NB4 (cell line): ENCODE data around the gene HCAR2.

Source experiments
- DNase-seq: peaks from one replicate; pipeline ENCODE4 v3.0.0; 2010; ENCODE audit warnings: low read depth
- H3K4me3 ChIP-seq: one replicate; pipeline ENCODE4 v1.5.1; 2011; ENCODE audit warnings: mild to moderate bottlenecking, low read depth, low read length, moderate library complexity
- CTCF ChIP-seq: IDR thresholded peaks from one replicate; pipeline ENCODE4 v1.5.1; 2012; ENCODE audit warnings: low read depth, low read length
- MAX ChIP-seq: IDR thresholded peaks from 2 replicates; pipeline ENCODE4 v1.6.1; 2011; ENCODE audit warnings: low read depth, low read length
- MYC ChIP-seq: IDR thresholded peaks from 2 replicates; pipeline ENCODE4 v1.6.1; 2011; ENCODE audit warnings: low read depth, low read length
- POLR2A ChIP-seq: IDR thresholded peaks from 2 replicates; pipeline ENCODE4 v1.6.1; 2011; ENCODE audit warnings: mild to moderate bottlenecking; ENCODE audit not compliant: insufficient read length; ENCODE audit errors: extremely low read depth

HCAR2 gene

DNA sequence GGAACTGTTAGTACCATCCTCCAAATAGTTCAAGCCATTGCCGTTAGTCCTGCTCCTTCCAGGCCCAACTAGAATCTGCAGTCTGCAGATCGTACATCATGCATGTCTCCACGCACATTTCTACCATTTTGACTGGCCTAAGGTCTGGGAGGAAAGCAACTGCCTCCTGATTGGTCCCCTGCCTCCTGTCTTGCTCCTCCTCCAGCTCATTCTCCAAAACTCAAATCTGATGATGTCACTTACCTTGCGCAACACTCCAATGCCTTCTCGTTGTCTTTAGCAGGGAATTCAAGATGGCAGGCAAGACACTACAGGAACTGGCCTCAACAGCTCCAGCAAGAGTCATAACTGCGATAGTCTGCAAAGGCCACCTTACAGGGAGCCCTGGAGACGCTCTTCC lies 37.2 kb upstream of the HCAR2 start:
- peak; percentile 47 for DNase-seq
- no peak for TF ChIP-seq CTCF
- no peak overlapping the region for H3K4me3 ChIP-seq

DNA sequence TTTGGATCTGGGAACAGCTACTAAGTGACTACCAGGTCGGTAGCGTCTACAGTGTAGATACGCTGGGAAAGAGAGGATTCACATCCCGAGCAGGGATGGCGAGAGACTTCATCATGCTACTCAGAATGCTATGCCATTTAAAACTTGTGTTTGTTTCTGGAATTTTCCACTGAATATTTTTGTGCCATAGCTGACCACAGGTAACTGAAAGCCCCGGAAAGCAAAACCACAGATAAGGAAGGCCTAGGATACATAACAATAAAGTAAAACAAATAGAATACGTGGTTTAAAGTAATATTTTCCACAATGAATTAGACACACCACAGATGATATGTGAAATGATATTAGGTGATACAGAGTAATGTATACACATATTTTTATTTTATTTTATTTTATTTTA lies 35.4 kb upstream of the HCAR2 start:
- no peak overlapping the region for H3K4me3 ChIP-seq
- DNase-seq = no peak
- TF ChIP-seq CTCF (no peak), POLR2A (no peak), MYC (no peak), MAX (no peak)

- TF ChIP-seq MAX = no peak
- TF ChIP-seq CTCF = no peak
- no peak for TF ChIP-seq MYC
- no peak for TF ChIP-seq POLR2A
- no peak overlapping the region for H3K4me3 ChIP-seq
- DNase-seq = no peak
Measured at GRCh38 chr12:122732611-122733010, 29.5 kb upstream of the HCAR2 start.

GRCh38 chr12:122732170-122732569 lies 29.0 kb upstream of the HCAR2 start:
- H3K4me3 ChIP-seq = no peak overlapping the region
- no peak for TF ChIP-seq MAX
- DNase-seq = no peak

- TF ChIP-seq CTCF (no peak), MYC (no peak), MAX (no peak), POLR2A (no peak)
- peak within 1 kb of the TSS; percentile 39 for H3K4me3 ChIP-seq
- no peak for DNase-seq
Measured at GRCh38 chr12:122730215-122731014, 27.3 kb upstream of the HCAR2 start, which contains the start of gene HCAR1. Gene HCAR1, minus strand, starts transcription at chr12:122730844. Its CDS starts 505 bp downstream, at chr12:122730339.

DNA sequence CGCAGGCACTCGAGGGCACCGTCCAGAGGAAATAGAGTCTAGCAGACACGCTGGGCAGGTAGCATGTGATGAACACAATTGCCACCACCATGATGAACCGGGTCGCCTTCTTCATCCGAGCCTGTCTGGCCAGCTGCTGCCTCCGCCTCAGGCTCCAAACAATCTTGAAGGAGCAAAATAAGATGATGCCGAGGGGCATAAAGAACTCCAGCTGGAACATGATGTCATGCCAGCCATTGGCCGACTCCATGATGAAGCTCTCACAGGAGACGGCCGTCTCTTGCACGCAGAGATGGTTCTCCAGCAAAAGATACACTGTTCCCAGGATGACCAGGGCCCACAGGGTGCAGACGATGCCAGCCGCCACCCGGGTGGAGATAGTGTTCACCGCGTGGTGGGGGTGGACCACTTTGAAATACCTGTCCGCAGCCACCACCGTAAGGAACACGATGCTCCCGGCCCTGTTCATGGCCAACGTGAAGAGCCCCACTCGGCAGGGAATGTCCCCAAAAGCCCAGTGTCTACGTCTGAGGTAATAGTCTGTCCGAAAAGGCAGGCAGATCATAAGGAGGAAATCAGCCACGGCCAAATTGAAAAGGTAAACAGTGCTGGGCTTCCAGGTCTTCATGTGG lies 26.5 kb upstream of the HCAR2 start:
- no peak overlapping the region for H3K4me3 ChIP-seq
- DNase-seq = no peak
- TF ChIP-seq MYC (no peak), POLR2A (no peak), MAX (no peak), CTCF (no peak)
